A549 (cell line): ENCODE data around the gene DYNC1H1. TPM values are rescaled to one million over a fixed set of nuclear protein-coding genes. Genes with fewer than 3 reads are reported as not detected.

ENCODE experiments used
- ATAC-seq, 2 experiments: fragments of 200-7000 bp in 1 of 2; fragments of >200 bp in 1 of 2; cut with Nextera tagmentation in 1 of 2; cut with Tn5 transposase in 1 of 2; 3 replicates each; pipeline versions ENCODE4 v1.8.0 to v1.9.1; 2018 to 2020; ENCODE audit warnings: mild to moderate bottlenecking in 1 of 2, moderate library complexity in 1 of 2
- CTCF ChIA-PET: fragments of 300-600 bp; sonication (Branson Sonifier 250); formaldehyde crosslinking; extraction: SDS; loops from one replicate; lab custom pipeline; 2021; ENCODE audit warnings: antibody characterized with exemption, inconsistent platforms; lab: Yijun Ruan, JAX
- POLR2A ChIA-PET: fragments of 350-600 bp; formaldehyde crosslinking; extraction: SDS; loops from one replicate; lab custom pipeline; 2021; ENCODE audit warnings: antibody characterized with exemption, inconsistent platforms; lab: Yijun Ruan, JAX
- DNase-seq, 2 experiments: peaks; one replicate each; pipeline versions ENCODE4 v3.0.0 to v3.0.0-alpha.2; 2011 to 2016; ENCODE audit warnings: low read depth in 1 of 2, low spot score in 1 of 2
- FAIRE-seq: peaks from 2 replicates; lab custom pipeline; 2011; peaks lifted over from hg19 to GRCh38; lab: Jason Lieb, UNC
- H3K27ac ChIP-seq, 2 experiments: fragments of >200 bp; sonication (Bioruptor Twin); formaldehyde crosslinking; 3 replicates each; pipeline ENCODE4 v1.5.1; 2016 to 2017
- H3K4me1 ChIP-seq: fragments of >200 bp; sonication (Bioruptor Twin); formaldehyde crosslinking; 3 replicates; pipeline ENCODE4 v1.6.1; 2016
- H3K4me2 ChIP-seq: fragments of >200 bp; sonication (Bioruptor Twin); formaldehyde crosslinking; 3 replicates; pipeline ENCODE4 v1.6.1; 2016
- H3K4me3 ChIP-seq: fragments of >200 bp; sonication (Bioruptor Twin); formaldehyde crosslinking; 3 replicates; pipeline ENCODE4 v1.5.1; 2016
- H3K9me3 ChIP-seq: fragments of >200 bp; sonication (Bioruptor Twin); formaldehyde crosslinking; 3 replicates; pipeline ENCODE4 v1.6.1; 2016
- ATOH8 ChIP-seq: fragments of 250-450 bp; sonication (Bioruptor Pico); IDR thresholded peaks from 2 replicates; pipeline ENCODE4 v1.5.0; 2020; ENCODE audit warnings: low read depth, mild to moderate bottlenecking, moderate library complexity
- BHLHE40 ChIP-seq: IDR thresholded peaks from 2 replicates; pipeline ENCODE4 v1.6.1; 2012; ENCODE audit warnings: low read depth, low read length, inconsistent platforms
- CBX2 ChIP-seq: fragments of 200-600 bp; sonication (generic); IDR thresholded peaks from 2 replicates; pipeline ENCODE4 v1.6.1; 2016; ENCODE audit warnings: low read depth, mild to moderate bottlenecking, borderline replicate concordance
- CEBPB ChIP-seq, 2 experiments: fragments of >200 bp in 1 of 2; sonication (Bioruptor Twin) in 1 of 2; formaldehyde crosslinking in 1 of 2; IDR thresholded peaks; 2 replicates each; pipeline ENCODE4 v1.6.1; 2012 to 2016
- CHD4 ChIP-seq: fragments of 200-600 bp; sonication (generic); IDR thresholded peaks from 2 replicates; pipeline ENCODE4 v1.6.1; 2016; ENCODE audit warnings: antibody characterized with exemption, mild to moderate bottlenecking, borderline replicate concordance
- CTCF ChIP-seq: fragments of >200 bp; sonication (Bioruptor Twin); formaldehyde crosslinking; IDR thresholded peaks from 3 replicates; pipeline ENCODE4 v1.5.1; 2016
- EP300 ChIP-seq, 2 experiments: fragments of >200 bp; sonication (Bioruptor Twin); formaldehyde crosslinking; IDR thresholded peaks; 2 replicates in 1 of 2; 3 replicates in 1 of 2; pipeline ENCODE4 v1.6.1; 2016 to 2017
- FOXS1 ChIP-seq: fragments of 250-450 bp; sonication (Bioruptor Pico); IDR thresholded peaks from 2 replicates; pipeline ENCODE4 v1.5.0; 2020; ENCODE audit warnings: mild to moderate bottlenecking, moderate library complexity
- HDAC2 ChIP-seq: fragments of 200-600 bp; sonication (generic); IDR thresholded peaks from 2 replicates; pipeline ENCODE4 v1.6.1; 2016
- HES2 ChIP-seq: fragments of >200 bp; sonication (Bioruptor Twin); formaldehyde crosslinking; IDR thresholded peaks from 2 replicates; pipeline ENCODE4 v1.6.1; 2016
- HEYL ChIP-seq: fragments of 250-450 bp; sonication (Bioruptor Pico); IDR thresholded peaks from 2 replicates; pipeline ENCODE4 v1.8.0; 2021; ENCODE audit warnings: mild to moderate bottlenecking, moderate library complexity
- HOXB5 ChIP-seq: fragments of 250-450 bp; sonication (Bioruptor Pico); IDR thresholded peaks from 2 replicates; pipeline ENCODE4 v1.5.0; 2020; ENCODE audit warnings: mild to moderate bottlenecking, moderate library complexity
- MAX ChIP-seq: IDR thresholded peaks from 2 replicates; pipeline ENCODE4 v1.6.1; 2012
- NFE2L2 ChIP-seq: fragments of 150-350 bp; conservative IDR thresholded peaks from 2 replicates; pipeline ENCODE4 v1.6.1; 2014; ENCODE audit warnings: low read length
- PBX3 ChIP-seq: IDR thresholded peaks from 2 replicates; pipeline ENCODE4 v1.6.1; 2012
- PHF8 ChIP-seq: fragments of 200-600 bp; sonication (generic); IDR thresholded peaks from 2 replicates; pipeline ENCODE4 v1.6.1; 2016; ENCODE audit warnings: low read depth, mild to moderate bottlenecking, antibody characterized with exemption, moderate library complexity, borderline replicate concordance
- POLR2AphosphoS2 ChIP-seq: conservative IDR thresholded peaks from 2 replicates; pipeline ENCODE4 v1.6.1; 2012; ENCODE audit warnings: low read length, improper control_type of control experiment, inconsistent platforms
- RAD21 ChIP-seq, 2 experiments: fragments of >200 bp in 1 of 2; sonication (Bioruptor Twin) in 1 of 2; formaldehyde crosslinking in 1 of 2; IDR thresholded peaks in 1 of 2; conservative IDR thresholded peaks in 1 of 2; 2 replicates in 1 of 2; 3 replicates in 1 of 2; pipeline ENCODE4 v1.6.1; 2012 to 2018; ENCODE audit warnings: inconsistent platforms in 1 of 2
- RCOR1 ChIP-seq: fragments of 150-350 bp; IDR thresholded peaks from 2 replicates; pipeline ENCODE4 v1.6.1; 2014; ENCODE audit warnings: antibody characterized with exemption, low read length, low read depth
- SMC3 ChIP-seq: fragments of >200 bp; sonication (Bioruptor Twin); formaldehyde crosslinking; IDR thresholded peaks from 3 replicates; pipeline ENCODE4 v1.6.1; 2018; ENCODE audit warnings: inconsistent platforms
- TFCP2L1 ChIP-seq: fragments of 250-450 bp; sonication (Bioruptor Pico); IDR thresholded peaks from 2 replicates; pipeline ENCODE4 v1.5.0; 2021; ENCODE audit warnings: mild to moderate bottlenecking
- ZFP36 ChIP-seq: fragments of 450-650 bp; IDR thresholded peaks from 2 replicates; pipeline ENCODE4 v1.6.1; 2014; ENCODE audit warnings: borderline replicate concordance; ENCODE audit not compliant: partially characterized antibody
- ZNF302 ChIP-seq: fragments of 250-450 bp; sonication (Bioruptor Pico); IDR thresholded peaks from 2 replicates; pipeline ENCODE4 v1.9.0; 2021; ENCODE audit warnings: inconsistent platforms, mild to moderate bottlenecking, moderate library complexity
- ZSCAN20 ChIP-seq: fragments of 250-450 bp; sonication (Bioruptor Pico); IDR thresholded peaks from 2 replicates; pipeline ENCODE4 v1.8.0; 2022; ENCODE audit warnings: mild to moderate bottlenecking, moderate library complexity
- WGBS: methylation state at CpG from one replicate; pipeline ENCODE4 v1.1.6; 2017; ENCODE audit errors: missing lambda C conversion rate; 5-methylcytosine and 5-hydroxymethylcytosine counted together
- polyA plus RNA-seq, 4 experiments: library from polyadenylated mRNA; depleted of rRNA in 3 of 4; stranded (reverse); fragments of >200 nt; fragmentation: RNase III in 1 of 4; extraction: RNeasy Plus Mini Kit Qiagen cat#74134 plus additional on column Dnase treatment in 1 of 4; gene quantifications; 2 replicates in 3 of 4; 3 replicates in 1 of 4; pipeline ENCODE4 v1.2.3, GENCODE V29; 2011 to 2017

Gene DYNC1H1
- polyA plus RNA-seq, 2 of the 4 experiments (the other 2 are of a cell fraction) = 177 to 187 TPM

- ATAC-seq = no peak
- no peak for FAIRE-seq
- no peak for TF ChIP-seq ZNF302 (CRISPR knock-in tag)
- TF ChIP-seq HDAC2 = no peak
- no peak for TF ChIP-seq CTCF
- TF ChIP-seq HES2 = no peak
- TF ChIP-seq SMC3 = no peak
- no peak for TF ChIP-seq CBX2
- TF ChIP-seq POLR2AphosphoS2 = no peak
- TF ChIP-seq CEBPB (IDR thresholded peaks at IDR 0.05) = no peak
- TF ChIP-seq RAD21 (conservative IDR thresholded peaks at IDR 0.05 in 1 of 2, IDR thresholded peaks at IDR 0.05 in 1 of 2) = no peak
- no peak for TF ChIP-seq TFCP2L1 (CRISPR knock-in tag)
- no peak for TF ChIP-seq NFE2L2
- no peak for TF ChIP-seq CHD4
- no peak for TF ChIP-seq EP300 (IDR thresholded peaks at IDR 0.05)
- no peak for TF ChIP-seq MAX
- TF ChIP-seq, all 56 proteins: peak for 0
- Histone ChIP-seq H3K4me3 (no peak overlapping the region), H3K4me2 (no peak overlapping the region), H3K27ac (no peak overlapping the region), H3K4me1 (peaks cover 32% of the 10 kb centered on the region), H3K9me3 (no peaks in the 10 kb centered on the region)
- CTCF ChIA-PET = interaction anchor here (5.5 kb wide), 1 partner anchor 17 kb away, joined by 37 read pairs; no protein-coding TSS in a partner anchor
- no peak for DNase-seq
- POLR2A ChIA-PET = no interaction called here
Observed at GRCh38 chr14:102079700-102079979, 115.3 kb downstream of the DYNC1H1 start.

GRCh38 chr14:102080183-102081080, 116.1 kb downstream of the DYNC1H1 start:
- Histone ChIP-seq H3K27ac (no peak overlapping the region), H3K9me3 (no peaks in the 10 kb centered on the region), H3K4me2 (no peak overlapping the region), H3K4me3 (no peak overlapping the region), H3K4me1 (peaks cover 39% of the 10 kb centered on the region)
- ChIA-PET CTCF (interaction anchor here (1.5 to 5.5 kb wide), 2 partner anchors 15 to 16 kb away, joined by 7 to 37 read pairs; no protein-coding TSS in a partner anchor), POLR2A (no interaction called here)
- no peak for ATAC-seq
- no peak for DNase-seq
- TF ChIP-seq FOXS1 (CRISPR knock-in tag) = no peak
- no peak for TF ChIP-seq ZSCAN20 (CRISPR knock-in tag)
- TF ChIP-seq BHLHE40 = no peak
- TF ChIP-seq TFCP2L1 (CRISPR knock-in tag) = no peak
- no peak for FAIRE-seq
- WGBS = 80% methylated on average over 14 of the region's 14 CpGs

GRCh38 chr14:102081231-102082080, 117.1 kb downstream of the DYNC1H1 start:
- no peak overlapping the region for H3K27ac ChIP-seq
- no peaks in the 10 kb centered on the region for H3K9me3 ChIP-seq
- 86% methylated on average over 7 of the region's 7 CpGs for WGBS
- CTCF ChIA-PET = interaction anchor here (1.5 kb wide), 1 partner anchor 14 kb away, joined by 7 read pairs; no protein-coding TSS in a partner anchor
- no peak for ATAC-seq
- peak overlapping the region; percentile 77; the same call in 2 of the 3 replicates for H3K4me2 ChIP-seq
- POLR2A ChIA-PET = no interaction called here
- no peak for DNase-seq
- peaks cover 39% of the 10 kb centered on the region for H3K4me1 ChIP-seq
- no peak for FAIRE-seq
- no peak overlapping the region for H3K4me3 ChIP-seq
- TF ChIP-seq ATOH8 (CRISPR knock-in tag) (no peak), PHF8 (no peak), HEYL (no peak), TFCP2L1 (CRISPR knock-in tag) (no peak), HOXB5 (CRISPR knock-in tag) (no peak), HES2 (no peak), CTCF (no peak), ZFP36 (no peak), RCOR1 (no peak), PBX3 (no peak)
